ENCODE results near the gene ARHGEF19. TPM values are rescaled to one million over a fixed set of nuclear protein-coding genes. Genes with fewer than 3 reads are reported as not detected.
"Not testable (repeated sequence)": the region's sequence is repeated elsewhere in the genome, so short reads cannot be mapped to it uniquely, and the experiment has no call there.

The ARHGEF19 gene
- total RNA-seq, 1 donor from 2014 or later: 29.5 TPM

DNA sequence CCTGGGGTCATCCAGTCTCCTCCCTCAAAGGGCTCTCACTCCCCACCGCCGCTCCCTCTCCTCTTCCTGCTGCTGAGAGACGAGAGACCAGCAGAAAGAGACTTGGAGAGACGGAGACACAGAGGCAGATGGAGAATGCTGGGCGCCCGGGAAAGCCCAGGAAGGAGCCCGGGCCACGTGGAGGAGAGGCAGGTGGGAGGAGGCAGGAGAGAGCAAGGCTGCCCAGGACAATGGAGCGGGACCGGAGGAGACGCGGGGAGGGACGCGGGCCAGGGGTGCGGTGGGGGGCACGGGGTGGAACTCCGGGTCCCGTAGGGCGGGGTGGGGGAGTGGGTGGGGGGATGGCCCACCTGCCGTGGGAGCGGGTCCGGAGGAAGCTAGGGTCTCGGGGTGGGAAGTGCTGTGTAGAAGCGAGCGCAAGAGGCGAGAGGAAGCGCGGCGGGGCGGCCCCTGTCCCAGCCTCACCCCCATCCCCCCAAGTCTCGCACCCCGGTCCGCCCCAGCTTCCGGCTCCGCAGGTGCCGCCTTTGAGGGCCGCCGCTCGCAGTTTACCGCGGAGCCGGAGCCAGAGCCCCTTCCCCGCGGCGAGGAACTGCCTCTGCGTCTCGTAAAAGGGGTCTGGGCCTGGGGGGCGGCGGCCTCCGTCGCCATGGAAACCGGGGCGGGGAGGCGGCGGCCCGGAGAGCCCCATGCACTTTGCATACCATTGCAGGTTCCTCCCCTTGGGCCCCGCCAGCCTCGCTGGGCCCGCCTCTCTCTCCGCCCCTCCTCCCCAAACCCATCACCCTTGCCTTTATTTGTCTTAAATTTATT, 44.9 kb downstream of the ARHGEF19 start:
- H3K27me3 Mint-ChIP-seq: no peaks in the 10 kb centered on the region
- TF ChIP-seq, protein P1, sequence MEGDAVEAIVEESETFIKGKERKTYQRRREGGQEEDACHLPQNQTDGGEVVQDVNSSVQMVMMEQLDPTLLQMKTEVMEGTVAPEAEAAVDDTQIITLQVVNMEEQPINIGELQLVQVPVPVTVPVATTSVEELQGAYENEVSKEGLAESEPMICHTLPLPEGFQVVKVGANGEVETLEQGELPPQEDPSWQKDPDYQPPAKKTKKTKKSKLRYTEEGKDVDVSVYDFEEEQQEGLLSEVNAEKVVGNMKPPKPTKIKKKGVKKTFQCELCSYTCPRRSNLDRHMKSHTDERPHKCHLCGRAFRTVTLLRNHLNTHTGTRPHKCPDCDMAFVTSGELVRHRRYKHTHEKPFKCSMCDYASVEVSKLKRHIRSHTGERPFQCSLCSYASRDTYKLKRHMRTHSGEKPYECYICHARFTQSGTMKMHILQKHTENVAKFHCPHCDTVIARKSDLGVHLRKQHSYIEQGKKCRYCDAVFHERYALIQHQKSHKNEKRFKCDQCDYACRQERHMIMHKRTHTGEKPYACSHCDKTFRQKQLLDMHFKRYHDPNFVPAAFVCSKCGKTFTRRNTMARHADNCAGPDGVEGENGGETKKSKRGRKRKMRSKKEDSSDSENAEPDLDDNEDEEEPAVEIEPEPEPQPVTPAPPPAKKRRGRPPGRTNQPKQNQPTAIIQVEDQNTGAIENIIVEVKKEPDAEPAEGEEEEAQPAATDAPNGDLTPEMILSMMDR (conservative IDR thresholded peaks at IDR 0.05): no peak
- H3K36me3 Mint-ChIP-seq: no peaks in the 10 kb centered on the region
- peak overlapping the region; percentile 84 for H3K4me3 Mint-ChIP-seq
- no peaks in the 10 kb centered on the region for H3K9me3 Mint-ChIP-seq
- peaks cover 33% of the 10 kb centered on the region for H3K4me1 Mint-ChIP-seq (ENCODE audit: unreplicated experiment)
- no peak overlapping the region for H3K27ac Mint-ChIP-seq
- DNase-seq (ENCODE audit: extremely low spot score, unreplicated experiment): peak; percentile 84

DNA sequence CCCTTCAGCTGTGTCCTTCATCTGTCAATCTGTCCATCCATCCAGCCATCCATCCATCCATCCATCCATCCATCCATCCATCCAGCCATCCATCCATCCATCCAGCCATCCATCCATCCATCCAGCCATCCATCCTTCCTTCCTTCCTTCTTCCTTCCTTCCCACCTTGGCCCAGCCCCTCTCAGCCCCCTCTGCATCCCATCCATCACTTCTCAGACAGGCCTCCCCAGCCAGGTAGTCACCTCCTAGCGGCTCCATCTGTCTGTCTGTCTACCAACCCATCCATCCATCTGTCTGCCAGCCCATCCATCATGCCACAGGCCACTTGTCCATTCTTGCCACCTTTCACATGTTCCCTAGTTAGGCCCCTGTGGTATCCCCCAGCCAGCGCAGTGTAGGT, 46.3 kb downstream of the ARHGEF19 start:
- DNase-seq (ENCODE audit: extremely low spot score, unreplicated experiment): no peak
- no peaks in the 10 kb centered on the region for H3K36me3 Mint-ChIP-seq
- TF ChIP-seq, protein P1 (conservative IDR thresholded peaks at IDR 0.05): no peak
- H3K4me1 Mint-ChIP-seq (ENCODE audit: unreplicated experiment): peaks cover 32% of the 10 kb centered on the region
- no peaks in the 10 kb centered on the region for H3K9me3 Mint-ChIP-seq
- peak overlapping the region; percentile 79 for H3K27ac Mint-ChIP-seq
- peaks cover 4% of the 10 kb centered on the region for H3K27me3 Mint-ChIP-seq
- H3K4me3 Mint-ChIP-seq: no peak overlapping the region

DNA sequence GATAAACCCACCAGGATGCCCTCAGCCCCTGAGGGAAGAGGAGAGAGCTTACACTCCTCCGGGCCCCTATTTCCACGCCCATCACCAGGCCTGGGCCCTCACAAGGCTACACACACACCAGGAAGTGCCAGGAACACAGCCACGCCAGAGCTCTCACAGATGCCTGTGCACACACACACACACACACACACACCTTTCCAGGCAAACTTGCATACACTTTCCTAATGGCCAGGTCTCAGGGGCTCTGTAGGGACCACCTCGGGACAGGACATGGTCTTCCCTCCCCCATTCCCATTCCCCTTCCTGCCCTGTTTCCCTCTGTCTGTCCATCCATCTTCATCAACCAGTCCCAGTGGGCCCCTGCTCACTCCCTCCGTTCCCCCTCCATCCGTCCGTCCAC, 46.9 kb downstream of the ARHGEF19 start:
- H3K36me3 Mint-ChIP-seq: no peaks in the 10 kb centered on the region
- peaks cover 4% of the 10 kb centered on the region for H3K27me3 Mint-ChIP-seq
- H3K4me3 Mint-ChIP-seq: peak overlapping the region; percentile 76
- H3K9me3 Mint-ChIP-seq: no peaks in the 10 kb centered on the region
- TF ChIP-seq, protein P1 (conservative IDR thresholded peaks at IDR 0.05): no peak
- H3K27ac Mint-ChIP-seq: peak overlapping the region; percentile 79
- peaks cover 29% of the 10 kb centered on the region for H3K4me1 Mint-ChIP-seq (ENCODE audit: unreplicated experiment)
- no peak for DNase-seq (ENCODE audit: extremely low spot score, unreplicated experiment)

DNA sequence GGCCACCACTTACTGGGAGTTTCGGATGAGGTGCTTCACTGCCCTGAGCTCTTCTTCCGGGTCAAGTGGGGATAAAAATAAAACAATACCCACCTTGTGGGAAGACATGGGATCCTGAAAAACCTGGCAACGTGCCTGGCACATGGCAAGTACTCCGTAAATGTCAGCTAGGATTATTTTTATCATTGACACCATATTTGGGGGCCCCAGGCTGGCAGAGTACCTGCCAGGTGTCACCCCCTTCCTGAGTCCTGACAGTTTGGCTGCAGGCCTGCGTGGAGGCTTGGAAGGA, 47.4 kb downstream of the ARHGEF19 start:
- no peaks in the 10 kb centered on the region for H3K36me3 Mint-ChIP-seq
- H3K4me3 Mint-ChIP-seq: peak overlapping the region; percentile 27

DNA sequence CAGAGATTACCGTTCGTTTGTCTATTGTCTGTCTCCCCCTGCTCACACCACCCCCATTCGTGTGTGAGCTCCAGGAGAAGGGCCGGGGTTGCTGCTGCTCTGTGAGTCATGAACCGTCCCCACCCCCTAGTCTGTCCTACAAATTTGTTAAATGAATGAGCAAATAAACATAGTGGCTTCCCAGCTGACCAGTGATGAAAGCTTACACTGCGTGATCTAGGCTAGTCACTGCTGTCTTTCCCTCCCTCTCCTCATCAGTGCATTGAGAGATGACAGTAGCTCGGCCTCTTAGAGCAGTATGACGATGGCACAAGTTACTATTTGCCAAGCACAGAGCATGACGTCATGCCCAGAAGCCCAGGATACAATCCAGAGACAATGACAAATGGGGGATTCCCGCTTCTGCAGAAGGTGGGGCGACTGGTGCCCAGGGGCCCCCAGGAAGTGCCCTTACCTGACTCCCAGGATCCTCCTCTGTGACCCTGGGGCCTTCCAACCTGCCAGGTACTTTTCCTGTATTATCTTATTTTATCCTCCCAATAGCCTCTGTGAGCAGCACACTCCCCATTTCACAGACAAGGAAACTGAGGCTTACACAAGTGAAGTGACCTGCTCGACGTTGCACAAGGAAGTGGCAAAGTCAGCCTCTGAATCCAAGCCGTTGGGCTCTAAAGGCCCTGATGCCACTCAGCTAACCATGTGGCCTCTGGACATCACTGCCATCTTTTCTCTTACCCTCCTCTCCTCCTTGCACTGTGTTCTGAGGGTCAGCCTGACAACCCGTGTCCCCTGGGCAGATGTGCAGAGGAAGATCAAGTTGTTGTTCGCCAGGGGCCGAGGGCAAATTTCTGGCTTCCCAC, 48.0 kb downstream of the ARHGEF19 start:
- Mint-ChIP-seq H3K27me3 (peaks cover 4% of the 10 kb centered on the region), H3K4me1 (ENCODE audit: unreplicated experiment) (peaks cover 29% of the 10 kb centered on the region), H3K27ac (peak overlapping the region; percentile 64), H3K36me3 (no peaks in the 10 kb centered on the region), H3K4me3 (peak overlapping the region; percentile 59), H3K9me3 (no peaks in the 10 kb centered on the region)
- no peak for DNase-seq (ENCODE audit: extremely low spot score, unreplicated experiment)
- TF ChIP-seq, protein P1 (conservative IDR thresholded peaks at IDR 0.05): no peak

More for the DNA sequence above, 47.4 kb downstream of the ARHGEF19 start:
- Mint-ChIP-seq H3K4me1 (ENCODE audit: unreplicated experiment) (peaks cover 29% of the 10 kb centered on the region), H3K27ac (peak overlapping the region; percentile 39), H3K27me3 (peaks cover 4% of the 10 kb centered on the region), H3K9me3 (no peaks in the 10 kb centered on the region)
- TF ChIP-seq, protein P1 (conservative IDR thresholded peaks at IDR 0.05): no peak
- DNase-seq (ENCODE audit: extremely low spot score, unreplicated experiment): no peak

DNA sequence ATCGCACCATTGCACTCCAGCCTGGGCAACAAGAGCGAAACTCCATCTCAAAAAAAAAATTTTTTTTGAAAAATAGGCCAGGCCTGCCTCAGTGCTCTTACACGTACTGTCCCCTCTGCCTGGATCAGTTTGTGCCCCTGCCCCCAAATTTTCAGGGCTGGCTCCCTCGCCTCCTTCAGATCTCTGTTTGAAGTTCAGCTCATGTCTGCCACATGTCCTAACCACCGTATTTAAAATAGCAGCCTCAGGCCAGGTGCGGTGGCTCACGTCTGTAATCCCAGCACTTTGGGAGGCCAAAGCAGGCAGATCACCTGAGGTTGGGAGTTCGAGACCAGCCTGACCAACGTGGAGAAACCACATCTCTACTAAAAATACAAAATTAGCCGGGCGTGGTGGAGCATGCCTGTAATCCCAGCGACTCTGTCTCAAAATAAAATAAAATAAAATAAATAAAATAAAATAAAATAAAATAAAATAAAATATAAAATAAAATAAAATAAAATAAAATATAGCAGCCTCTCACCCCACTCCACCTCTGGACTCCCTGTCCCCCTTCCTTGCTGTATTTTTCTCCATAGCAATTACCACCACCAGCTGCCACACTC, 48.7 kb downstream of the ARHGEF19 start:
- peaks cover 31% of the 10 kb centered on the region for H3K4me1 Mint-ChIP-seq (ENCODE audit: unreplicated experiment)
- peak overlapping the region; percentile 59 for H3K4me3 Mint-ChIP-seq
- DNase-seq (ENCODE audit: extremely low spot score, unreplicated experiment); H3K36me3 Mint-ChIP-seq; H3K27me3 Mint-ChIP-seq; H3K9me3 Mint-ChIP-seq: not testable (repeated sequence)
- peak overlapping the region; percentile 64 for H3K27ac Mint-ChIP-seq

Measured in type B pancreatic cell (in vitro differentiated cells).